Umbilical cord (tissue), 2 donors: ENCODE data around the gene CZIB. TPM values are rescaled to one million over a fixed set of nuclear protein-coding genes. Genes with fewer than 3 reads are reported as not detected.
"Not testable (repeated sequence)": the region's sequence is repeated elsewhere in the genome, so short reads cannot be mapped to it uniquely, and the experiment has no call there.

Source experiments
- DNase-seq: peaks from one replicate; pipeline ENCODE4 v3.0.0-alpha.2; 2015; ENCODE audit warnings: low spot score
- total RNA-seq: library from RNA; depleted of rRNA; stranded (reverse); fragments of >200 nt; gene quantifications from one replicate; pipeline ENCODE4 v1.2.3, GENCODE V29; 2014; ENCODE audit warnings: low replicate concordance; ENCODE audit not compliant: insufficient read depth

The CZIB gene
- total RNA-seq, 1 donor from 2014 or later, result 69.6 TPM

DNA sequence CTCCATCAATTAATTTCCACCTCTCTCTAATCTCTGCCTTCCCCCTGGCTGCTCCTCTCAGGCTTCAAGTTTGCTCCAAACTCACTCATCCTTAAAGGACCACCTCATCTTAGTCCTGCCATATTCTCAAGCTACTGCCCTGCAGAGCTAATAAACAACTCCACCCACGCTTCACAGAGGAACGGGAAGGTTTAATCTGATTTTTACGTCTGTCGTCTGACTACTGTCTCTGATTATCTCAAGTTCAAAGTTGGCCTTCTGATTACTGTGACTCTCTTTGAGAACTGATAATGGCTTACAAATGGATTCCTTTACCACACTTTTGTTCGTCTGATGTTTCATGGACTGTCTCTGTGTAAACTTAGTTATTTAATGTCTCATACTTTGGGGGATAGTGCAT, 31.4 kb downstream of the CZIB start:
- no peak for DNase-seq

GRCh38 chr1:53188099-53188498, 32.3 kb downstream of the CZIB start:
- no peak for DNase-seq

DNA sequence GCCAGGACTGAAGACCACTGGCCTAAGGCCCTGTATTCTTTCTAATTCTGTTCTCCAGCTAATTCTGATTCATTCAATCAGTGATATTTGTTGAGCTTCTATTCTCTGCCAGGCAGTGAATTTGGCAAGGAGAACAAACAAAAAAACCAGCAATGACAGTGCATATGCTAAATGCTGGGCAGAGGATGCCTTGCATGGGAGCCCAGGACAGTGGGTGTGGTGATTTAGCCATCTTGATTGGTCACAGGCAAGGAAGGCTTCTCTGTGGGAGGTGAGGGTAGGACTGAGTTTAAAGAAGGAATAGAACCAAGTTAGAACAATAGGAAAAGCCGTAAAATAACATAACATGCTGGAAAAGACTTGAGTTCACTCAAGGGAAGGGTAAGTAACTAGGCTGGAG, 33.0 kb downstream of the CZIB start:
- no peak for DNase-seq

GRCh38 chr1:53186533-53186932, 33.9 kb downstream of the CZIB start:
- no peak for DNase-seq

DNA sequence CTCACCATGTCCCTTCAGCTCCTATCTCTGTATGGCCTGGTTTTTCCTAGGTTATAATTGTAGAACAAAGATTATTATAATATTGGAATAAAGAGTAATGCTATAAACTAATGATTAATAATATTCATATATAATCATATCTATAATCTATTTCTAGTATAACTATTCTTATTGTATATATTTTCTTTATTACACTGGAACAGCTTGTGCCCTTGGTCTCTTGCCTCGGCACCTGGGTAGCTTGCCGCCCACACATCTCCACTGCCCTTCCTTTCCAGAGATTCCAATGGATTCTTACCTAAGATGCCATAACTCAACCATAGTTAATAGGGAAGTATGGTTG, 34.5 kb downstream of the CZIB start:
- not testable (repeated sequence) for DNase-seq

GRCh38 chr1:53183095-53183990, 37.1 kb downstream of the CZIB start:
- DNase-seq, result peak; percentile 90

DNA sequence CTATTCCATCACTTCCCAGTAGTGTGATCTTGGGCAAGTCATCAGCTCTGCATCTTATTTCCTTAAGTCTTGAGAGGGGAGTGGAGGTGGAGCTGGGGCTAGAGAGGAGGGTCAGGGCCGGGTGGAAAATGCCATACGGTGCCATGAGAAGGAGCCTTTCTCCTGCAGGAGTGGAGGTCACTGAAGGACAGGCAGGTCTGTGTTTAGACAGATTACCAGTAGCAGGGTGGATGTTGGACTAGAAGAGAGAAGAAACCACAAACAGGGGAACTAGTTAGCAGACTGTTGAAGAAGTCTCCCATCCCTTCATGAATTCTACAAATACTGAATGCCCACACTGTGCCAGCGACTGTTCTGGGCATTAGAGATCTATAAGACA, 37.7 kb downstream of the CZIB start:
- no peak for DNase-seq

DNA sequence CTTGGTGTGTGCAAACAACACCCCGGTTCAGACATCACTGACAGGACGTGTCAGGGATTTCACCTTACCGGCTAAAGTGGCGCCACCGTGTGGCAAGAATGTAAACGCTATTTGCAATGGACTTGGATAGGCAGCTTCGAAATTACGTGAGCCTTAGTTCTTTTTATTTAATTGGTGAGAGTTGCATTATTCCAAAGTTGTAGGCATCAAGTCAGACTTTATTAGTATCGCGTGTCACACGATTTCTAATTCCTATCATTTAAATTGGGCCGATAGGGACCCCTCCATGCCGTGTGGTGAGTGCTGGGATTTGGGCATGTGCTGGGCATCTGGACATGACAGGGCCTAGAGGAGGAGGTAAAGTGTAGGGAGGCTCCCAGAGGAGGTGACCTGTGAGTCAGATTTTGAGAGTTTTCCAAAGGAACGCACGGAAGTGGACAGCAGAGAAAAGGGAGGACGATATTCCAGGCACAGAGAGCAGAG, 38.3 kb downstream of the CZIB start:
- DNase-seq, result peak; percentile 81

DNA sequence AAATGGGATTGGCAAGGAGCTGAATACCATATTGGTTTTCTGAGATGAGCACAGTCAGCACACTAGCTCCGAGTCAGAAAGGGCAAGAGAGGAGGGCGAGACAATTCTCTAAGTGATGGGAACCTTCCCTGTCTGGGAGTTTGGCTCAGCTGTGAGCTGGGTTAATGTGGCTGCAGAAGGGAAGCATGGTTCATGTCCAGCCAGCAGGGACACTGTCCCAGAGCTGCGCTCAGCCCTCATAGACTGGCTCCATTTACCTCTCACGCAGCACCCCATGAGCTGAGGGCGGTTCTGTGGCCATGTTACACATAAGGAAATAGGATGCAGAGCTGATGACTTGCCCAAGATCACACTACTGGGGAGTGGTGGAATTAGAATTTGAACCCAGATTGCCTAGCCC, 39.5 kb downstream of the CZIB start:
- DNase-seq, result no peak

DNA sequence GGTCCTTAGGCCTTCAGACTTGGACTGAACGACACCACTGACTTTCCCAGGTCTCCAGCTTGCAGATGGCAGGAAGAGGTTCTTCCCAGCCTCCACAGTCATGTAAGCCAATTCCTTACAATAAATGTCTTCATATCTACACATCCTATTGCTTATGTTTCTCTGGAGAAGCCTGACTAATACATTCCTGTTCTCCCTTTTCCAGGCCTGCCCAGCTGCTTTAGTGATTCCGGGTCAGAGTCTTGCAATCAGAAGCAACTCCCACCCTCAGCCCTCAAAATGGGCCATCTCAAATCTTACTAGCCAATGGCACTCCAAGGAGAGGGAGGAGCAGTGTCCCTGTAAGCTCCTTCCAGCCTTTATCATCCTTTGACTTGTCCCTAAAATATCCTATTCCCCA, 40.2 kb downstream of the CZIB start:
- peak; percentile 38 for DNase-seq

DNA sequence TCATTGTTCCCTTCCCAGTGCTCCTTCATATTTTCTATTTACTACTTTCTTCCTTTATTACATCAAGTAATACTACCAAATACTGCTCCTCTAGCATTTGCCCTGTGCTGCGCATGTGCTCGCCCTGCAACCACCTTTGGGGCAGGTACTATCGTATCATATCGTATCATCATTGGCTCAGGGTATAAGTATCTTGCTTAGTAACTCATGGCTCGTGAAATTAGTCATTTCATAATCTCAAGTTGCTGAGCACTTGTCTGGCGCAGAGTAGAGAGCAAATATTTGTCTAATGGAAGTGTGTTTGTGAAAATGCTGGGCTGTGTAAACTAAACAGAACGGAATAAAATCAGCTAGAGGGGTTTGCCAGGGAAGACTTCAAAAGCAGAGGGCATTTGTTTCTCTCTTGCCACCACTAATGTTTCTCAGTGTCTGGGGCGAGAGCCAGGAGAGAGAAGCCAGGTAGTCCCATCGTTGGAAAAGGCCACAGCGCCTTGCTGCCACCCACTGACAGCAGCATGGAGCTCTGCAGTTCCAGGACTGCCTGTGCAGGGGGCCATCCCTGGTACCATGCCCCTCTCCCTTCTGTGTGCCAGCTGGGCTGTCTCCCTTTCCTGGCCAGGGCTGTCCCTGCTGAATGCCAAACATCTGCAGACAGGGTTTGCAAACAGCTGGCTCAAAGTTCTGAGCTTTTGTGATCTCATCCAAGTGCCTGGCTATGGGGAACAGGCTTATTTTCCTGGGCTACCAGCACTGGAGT, 43.8 kb downstream of the CZIB start:
- DNase-seq, result no peak

GRCh38 chr1:53174971-53175913, 45.2 kb downstream of the CZIB start:
- DNase-seq, result no peak

DNA sequence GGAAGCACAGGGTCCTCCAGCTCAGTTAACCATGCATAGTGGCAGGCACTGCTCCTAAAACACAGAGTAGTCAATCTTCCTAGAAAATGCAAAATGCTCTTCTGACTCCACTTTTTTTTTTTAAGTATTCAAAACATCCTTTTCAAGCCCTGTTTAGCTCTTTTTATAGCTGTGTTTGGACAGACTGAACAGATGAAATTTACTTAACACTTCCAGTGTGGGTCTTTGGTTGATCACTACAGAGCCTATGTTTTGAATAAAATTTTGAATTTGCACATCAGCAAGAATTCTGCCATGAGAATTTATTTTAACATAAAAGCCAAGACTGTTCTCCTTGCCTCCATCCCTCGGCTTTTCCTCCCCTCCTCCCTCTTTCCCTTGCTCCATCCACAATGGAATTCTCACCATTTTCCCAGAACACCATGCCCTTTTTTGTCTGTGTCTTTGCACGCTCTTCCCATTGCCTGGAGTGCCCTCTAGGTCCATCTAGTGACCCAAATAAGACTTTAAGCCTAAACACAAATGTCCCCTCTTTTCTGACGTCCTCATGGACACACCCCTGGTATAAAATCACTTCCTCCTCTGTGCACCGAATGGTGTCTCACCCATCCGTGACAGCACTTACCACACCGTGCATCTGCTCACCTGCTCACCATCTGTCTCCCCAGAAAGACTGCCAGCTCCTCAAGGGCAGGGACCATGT, 47.9 kb downstream of the CZIB start:
- DNase-seq, result peak; percentile 45

GRCh38 chr1:53166912-53167311, 53.5 kb downstream of the CZIB start:
- no peak for DNase-seq

DNA sequence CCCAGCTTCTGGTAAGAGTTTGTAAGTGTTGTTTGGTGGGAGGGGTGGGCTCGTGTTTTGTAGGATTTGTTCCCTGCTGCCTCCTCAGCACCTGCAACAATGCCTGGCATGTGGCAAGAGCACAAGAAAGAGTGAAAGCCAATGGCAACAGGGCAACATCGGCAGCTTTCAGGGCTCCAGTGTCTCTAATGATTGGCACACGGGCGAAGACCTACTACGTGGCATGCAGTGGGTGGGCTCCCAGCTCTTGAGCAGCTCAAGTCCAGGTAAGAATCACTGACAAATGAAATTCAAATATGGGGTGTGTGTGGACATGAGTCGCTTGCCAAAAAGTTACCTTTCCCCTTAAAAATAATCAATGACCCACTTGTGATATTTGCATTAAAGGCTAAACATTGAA, 54.1 kb downstream of the CZIB start:
- no peak for DNase-seq

DNA sequence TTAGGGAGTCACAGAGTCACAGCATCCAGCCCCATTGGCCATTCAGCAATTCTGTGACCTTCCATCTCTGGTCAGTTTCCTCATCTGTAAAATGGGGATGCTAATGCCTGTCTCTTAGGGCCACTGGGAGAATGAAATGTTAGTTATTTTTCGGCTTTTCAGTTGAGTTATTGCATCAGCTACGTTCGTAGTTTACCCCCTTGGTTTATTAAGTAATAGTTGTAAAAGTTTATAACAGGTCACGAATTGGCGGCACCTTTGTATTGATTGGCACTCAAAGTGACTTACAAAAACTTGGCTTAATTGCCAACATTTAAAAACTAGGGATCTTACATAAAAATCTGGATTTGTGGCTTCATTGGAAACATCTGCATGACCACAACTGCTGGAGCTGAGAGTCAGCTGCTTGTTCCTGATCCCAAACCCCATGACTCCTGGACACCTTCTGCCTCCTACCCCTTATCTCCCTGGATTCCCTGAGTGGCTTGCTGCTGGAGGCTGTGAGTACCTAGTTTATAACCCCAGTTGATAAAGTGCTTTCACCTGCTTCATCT, 54.9 kb downstream of the CZIB start:
- no peak for DNase-seq

Other genes starting within 250 kb of the CZIB start
- gene PODN, start 158.4 kb downstream of the CZIB start, total RNA-seq, result 48.9 TPM
- 2.4 TPM for gene SLC1A7, start 78.0 kb downstream of the CZIB start, total RNA-seq
- gene CPT2, start 23.8 kb downstream of the CZIB start, total RNA-seq, result 19.0 TPM
- 57.5 TPM for gene MAGOH, start 17.9 kb upstream of the CZIB start, total RNA-seq
- 6.0 TPM for gene LRP8, start 107.4 kb upstream of the CZIB start, total RNA-seq
- not detected for gene DMRTB1, start 238.8 kb upstream of the CZIB start, total RNA-seq